Stimulated activated CD8-positive, alpha-beta memory T cell treated with anti-CD3 and anti-CD28 coated beads, Interleukin-4, amount 100 ng/mL, for 48 hours (primary cell): ENCODE data around the gene CCNT2.
A peak's percentile ranks its signal among the peaks of the same experiment; 100 is the strongest.
"Not testable (repeated sequence)": the region's sequence is repeated elsewhere in the genome, so short reads cannot be mapped to it uniquely, and the experiment has no call there.

Source experiments
- DNase-seq: peaks from one replicate; pipeline ENCODE4 v3.0.0-alpha.2; 2020

CCNT2 gene

DNA sequence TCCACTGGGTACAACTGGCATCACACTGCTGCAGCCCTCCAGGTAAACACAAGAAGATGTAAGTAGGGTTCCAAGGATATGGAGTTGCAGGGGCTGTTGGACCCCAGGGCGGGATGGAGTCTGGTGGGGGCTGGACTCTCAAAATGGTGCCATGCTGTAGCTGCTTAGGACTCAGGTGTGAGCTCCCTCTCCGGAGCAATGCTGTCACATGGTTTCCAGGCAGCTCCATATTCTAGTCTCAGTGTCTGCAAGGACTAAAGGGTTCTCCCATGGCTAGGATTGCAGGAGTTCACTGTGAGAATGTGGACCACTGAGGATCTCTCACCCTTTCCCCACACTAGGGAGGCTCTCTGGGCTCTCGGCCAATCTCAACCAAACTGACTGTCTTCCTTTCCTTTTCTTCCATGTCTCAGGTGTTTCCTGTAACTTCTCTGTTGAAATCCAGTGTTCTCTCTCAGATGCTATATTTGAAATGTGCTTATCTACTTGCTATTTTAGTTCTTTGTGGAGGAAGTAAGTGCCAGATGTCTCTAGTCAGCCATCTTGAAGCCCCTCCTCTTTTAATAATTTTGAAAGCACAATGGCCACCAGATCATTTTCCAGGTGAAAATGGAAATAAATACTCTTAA lies 57.6 kb downstream of the CCNT2 start:
- DNase-seq, result no peak

DNA sequence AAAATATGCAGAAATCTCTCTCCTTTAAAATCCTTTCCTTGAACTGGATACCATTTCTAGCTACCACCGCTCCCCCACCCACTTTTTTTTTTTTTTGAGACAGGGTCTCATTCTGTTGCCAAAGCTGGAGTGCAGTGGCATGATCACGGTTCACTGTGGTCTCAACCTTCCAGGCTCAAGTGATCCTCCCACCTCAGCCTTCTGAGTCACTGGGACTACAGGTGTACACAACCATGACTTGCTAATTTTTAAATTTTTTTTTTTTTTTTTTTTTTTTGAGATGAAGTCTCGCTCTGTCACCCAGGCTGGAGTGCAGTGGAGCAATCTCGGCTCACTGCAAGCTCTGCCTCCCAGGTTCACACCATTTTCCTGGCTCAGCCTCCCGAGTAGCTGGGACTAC lies 58.5 kb downstream of the CCNT2 start:
- DNase-seq, result not testable (repeated sequence)

DNA sequence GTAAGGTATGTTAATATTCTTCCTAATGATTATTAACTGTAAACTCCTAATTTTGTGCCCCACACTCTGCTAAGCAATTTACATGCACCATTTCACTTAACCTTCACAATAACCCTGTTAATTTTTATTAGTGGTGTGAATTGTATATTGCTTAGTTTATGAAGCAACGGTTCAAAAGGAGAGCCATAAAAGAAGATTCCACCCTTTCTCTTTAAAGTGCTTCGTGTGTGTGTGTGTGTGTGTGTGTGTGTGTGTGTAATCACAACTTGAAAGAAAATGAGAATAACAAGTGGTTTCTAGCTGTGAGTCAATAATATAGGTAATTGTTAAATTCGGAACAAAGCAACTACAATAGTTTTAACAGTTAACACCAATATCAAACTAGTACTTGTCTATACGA lies 60.6 kb downstream of the CCNT2 start:
- no peak for DNase-seq

DNA sequence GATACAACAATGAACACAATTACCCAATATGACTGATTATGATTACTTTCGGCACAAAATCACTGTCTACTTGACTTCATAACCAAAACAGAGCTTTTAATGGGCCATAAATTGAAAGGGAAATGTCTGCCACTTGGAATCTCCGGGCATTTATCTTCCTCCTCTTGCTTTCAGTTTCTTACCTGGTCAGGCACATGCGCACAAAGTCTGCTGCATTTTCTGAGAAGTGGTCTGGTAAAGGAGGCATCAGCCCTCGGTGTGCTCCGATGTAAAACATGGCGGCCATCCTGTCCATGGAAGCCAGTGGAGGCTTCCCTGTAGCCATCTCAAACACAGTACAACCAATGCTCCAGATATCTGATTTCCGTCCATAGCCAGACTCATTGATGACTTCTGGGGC lies 62.0 kb downstream of the CCNT2 start:
- no peak for DNase-seq

- no peak for DNase-seq
These were observed 64.0 kb downstream of the CCNT2 start for GRCh38 chr2:134982603-134983002.

GRCh38 chr2:134985061-134985460 lies 66.4 kb downstream of the CCNT2 start:
- no peak for DNase-seq

- no peak for DNase-seq
These were observed 70.5 kb downstream of the CCNT2 start for GRCh38 chr2:134988994-134989605.

DNA sequence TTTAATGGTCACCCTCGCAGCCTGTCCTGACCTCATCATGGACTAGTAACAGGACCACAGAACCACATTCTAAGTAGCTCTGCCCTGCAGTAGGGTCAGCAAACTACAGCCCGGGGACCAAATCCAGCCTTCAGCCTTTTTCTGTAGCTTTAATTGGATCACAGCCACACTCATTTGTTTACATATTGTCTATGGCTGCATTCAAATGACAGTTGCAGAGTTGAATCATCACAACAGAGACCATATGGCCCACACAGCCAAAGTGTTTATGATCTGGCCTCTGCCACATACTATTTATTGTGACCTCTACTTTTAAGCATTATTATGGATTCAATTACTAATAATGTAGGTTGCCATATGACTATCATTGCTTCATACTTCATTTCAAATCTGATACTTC lies 80.9 kb downstream of the CCNT2 start:
- no peak for DNase-seq

DNA sequence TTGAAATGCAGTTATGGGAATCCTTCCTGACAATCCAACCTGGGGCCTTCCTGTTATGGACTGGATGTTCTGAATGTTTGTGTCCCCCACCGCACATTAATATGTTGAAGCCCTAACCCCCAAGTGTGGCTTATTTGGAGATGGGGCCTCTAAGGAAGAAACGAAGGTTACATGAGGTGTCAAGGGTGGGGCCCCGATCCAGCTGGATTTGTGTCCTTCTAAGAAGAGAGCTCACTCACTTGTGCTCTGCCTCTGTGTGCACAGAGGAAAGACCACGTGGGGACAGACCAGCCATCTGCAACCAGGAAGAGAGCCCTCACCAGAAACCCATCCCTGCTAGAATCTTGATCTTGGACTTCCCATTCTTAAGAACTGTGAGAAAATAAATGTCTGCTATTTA lies 84.2 kb downstream of the CCNT2 start:
- no peak for DNase-seq

DNA sequence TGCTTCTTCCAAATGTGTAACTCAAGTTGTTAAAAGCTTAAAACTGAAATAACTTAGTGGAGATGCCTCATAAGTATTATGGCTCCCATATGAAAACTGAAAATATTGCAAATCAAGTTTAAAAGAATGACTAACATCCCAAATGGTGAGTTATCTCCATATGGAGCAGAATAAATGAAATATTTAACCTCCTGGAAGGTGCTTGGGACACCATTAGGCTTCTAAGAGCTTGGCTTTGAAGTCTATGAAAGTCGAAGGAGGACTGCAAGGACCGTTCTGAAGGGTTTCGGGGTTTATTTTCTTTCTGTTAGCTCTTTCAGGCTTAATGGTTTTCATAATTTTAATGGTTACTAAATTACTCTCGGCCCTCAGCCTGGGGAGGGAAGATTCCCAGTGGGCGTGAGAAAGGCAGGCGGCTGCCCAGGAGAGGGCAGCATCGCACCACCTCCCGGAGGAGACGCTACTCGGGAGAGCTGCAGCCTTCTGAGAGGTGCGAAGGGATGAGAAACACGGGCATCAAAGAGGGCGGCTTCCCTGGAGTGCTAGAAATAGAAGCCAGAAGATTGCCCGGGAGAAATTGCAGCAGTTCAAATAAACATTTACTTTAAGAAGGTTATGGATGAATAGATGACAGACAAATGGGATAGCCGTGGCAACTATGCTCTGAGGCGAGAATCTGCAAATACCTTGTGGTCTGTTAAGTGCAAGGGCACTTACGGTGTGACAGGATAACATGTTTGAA lies 85.6 kb downstream of the CCNT2 start:
- DNase-seq, result peak; percentile 83

GRCh38 chr2:135005753-135006152 lies 87.1 kb downstream of the CCNT2 start:
- no peak for DNase-seq
